LoVo (cell line): Measurements from ENCODE around the gene KIF25.
"Not testable (repeated sequence)": the region's sequence is repeated elsewhere in the genome, so short reads cannot be mapped to it uniquely, and the experiment has no call there.

ENCODE experiments used
- DNase-seq: peaks from one replicate; pipeline ENCODE4 v3.0.0-alpha.2; 2016; ENCODE audit warnings: low spot score

Gene KIF25

GRCh38 chr6:167995731-167996151 lies 1.7 kb upstream of the KIF25 start:
- DNase-seq, result no peak

GRCh38 chr6:167996424-167997199 lies 859 bp upstream of the KIF25 start:
- DNase-seq, result no peak

- DNase-seq, result no peak
Measured at GRCh38 chr6:167998215-167998614, 744 bp downstream of the KIF25 start.

GRCh38 chr6:168000198-168001028 lies 2.9 kb downstream of the KIF25 start:
- DNase-seq, result no peak

GRCh38 chr6:168001029-168001332 lies 3.5 kb downstream of the KIF25 start:
- no peak for DNase-seq

- not testable (repeated sequence) for DNase-seq
Measured at GRCh38 chr6:168001514-168001913, 4.0 kb downstream of the KIF25 start.

- DNase-seq, result no peak
Measured at GRCh38 chr6:168002804-168003203, 5.3 kb downstream of the KIF25 start.

GRCh38 chr6:168004023-168004422 lies 6.6 kb downstream of the KIF25 start:
- DNase-seq, result no peak

- DNase-seq, result no peak
Measured at GRCh38 chr6:168004945-168005344, 7.5 kb downstream of the KIF25 start.

GRCh38 chr6:168005796-168006195 lies 8.3 kb downstream of the KIF25 start:
- no peak for DNase-seq

GRCh38 chr6:168007592-168008338 lies 10.3 kb downstream of the KIF25 start:
- DNase-seq, result peak; percentile 91

- no peak for DNase-seq
Measured at GRCh38 chr6:168009331-168009730, 11.9 kb downstream of the KIF25 start.

GRCh38 chr6:168011291-168011690 lies 13.8 kb downstream of the KIF25 start:
- no peak for DNase-seq

- no peak for DNase-seq
Measured at GRCh38 chr6:168012431-168013249, 15.2 kb downstream of the KIF25 start.

- DNase-seq, result no peak
Measured at GRCh38 chr6:168013250-168013915, 15.9 kb downstream of the KIF25 start.

- no peak for DNase-seq
Measured at GRCh38 chr6:168014428-168014827, 17.0 kb downstream of the KIF25 start.

- DNase-seq, result no peak
Measured at GRCh38 chr6:168015009-168015408, 17.5 kb downstream of the KIF25 start.

GRCh38 chr6:168015482-168016175 lies 18.2 kb downstream of the KIF25 start:
- DNase-seq, result no peak

GRCh38 chr6:168016176-168016620 lies 18.7 kb downstream of the KIF25 start:
- DNase-seq, result no peak

- no peak for DNase-seq
Measured at GRCh38 chr6:168016721-168017525, 19.5 kb downstream of the KIF25 start.
